ENCODE results near the gene SUSD4. TPM values are rescaled to one million over a fixed set of nuclear protein-coding genes. Genes with fewer than 3 reads are reported as not detected.

The SUSD4 gene
- total and polyA plus RNA-seq, 10 of the 15 experiments (the other 5 are each of a cell fraction or from before 2014, with no cell fraction given), result 0.13 to 1.1 (median 0.26) TPM; not detected in 3

DNA sequence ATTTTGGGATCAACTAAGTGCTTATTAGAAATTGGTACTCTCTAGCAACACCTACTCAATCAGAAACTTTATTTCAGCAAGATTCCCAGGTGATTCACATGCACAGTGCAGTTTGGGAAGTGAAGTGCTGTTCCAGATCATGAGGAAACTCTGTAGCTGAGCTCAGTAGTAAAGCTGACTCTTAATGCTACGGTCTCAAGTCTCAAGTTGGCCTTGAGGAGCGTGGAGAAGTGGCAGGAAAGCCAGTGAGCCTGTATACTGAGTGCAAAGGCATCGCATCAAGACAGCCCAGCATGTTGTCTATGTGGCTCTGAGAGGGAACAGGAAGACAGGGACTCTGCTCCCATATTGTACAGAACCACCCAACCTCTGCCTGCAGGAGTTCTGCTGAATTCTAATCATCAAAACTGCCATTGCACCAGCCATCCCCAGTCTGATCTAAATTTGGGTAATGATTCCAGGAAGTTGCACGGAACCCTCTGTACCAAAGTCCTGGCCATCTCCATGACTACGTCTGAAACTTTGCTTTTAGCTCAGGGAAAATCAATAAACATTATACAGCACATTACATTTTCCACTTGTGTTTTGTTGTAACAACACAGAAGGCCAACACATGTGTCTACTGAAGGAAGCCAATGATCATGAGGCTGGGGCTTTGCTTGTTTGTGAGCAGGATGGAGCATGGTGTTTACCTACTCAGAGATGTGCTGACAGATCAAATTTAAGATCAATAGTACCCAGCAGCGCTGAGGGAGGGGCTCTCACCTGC, 115.8 kb downstream of the SUSD4 start:
- intact Hi-C loops (cut with micrococcal nuclease; ENCODE audit: unreplicated experiment), result no loop called here
- Histone ChIP-seq H3K79me2 (ENCODE audit: control insufficient read depth, insufficient read depth, low read length) (no peaks in the 10 kb centered on the region), H3K36me3 (ENCODE audit: control insufficient read depth in 2 of 2, insufficient read depth in 2 of 2, low read length in 1 of 2) (no peaks in the 10 kb centered on the region), H3K9me3 (replicated peaks; ENCODE audit: control insufficient read depth, insufficient read depth, low read length) (no peaks in the 10 kb centered on the region), H3K4me1 (ENCODE audit: control insufficient read depth, insufficient read depth, low read length) (no peaks in the 10 kb centered on the region), H3K27ac (ENCODE audit: control insufficient read depth, insufficient read depth) (no peak overlapping the region), H3K9ac (ENCODE audit: control insufficient read depth, insufficient read depth, low read length) (no peak overlapping the region), H3K4me3 (no peak overlapping the region), H4K20me1 (ENCODE audit: control insufficient read depth, insufficient read depth) (no peaks in the 10 kb centered on the region), H3K4me2 (ENCODE audit: control insufficient read depth, insufficient read depth) (no peak overlapping the region), H2AFZ (ENCODE audit: control insufficient read depth, low read depth, low read length) (no peak overlapping the region), H3K27me3 (replicated peaks in 1 of 2; ENCODE audit: control insufficient read depth in 2 of 2, insufficient read depth in 2 of 2, low read length in 1 of 2) (no peaks in the 10 kb centered on the region; a peak in 1 of 4 replicates)
- DNase-seq (ENCODE audit: low read depth, low spot score) (no peak), ATAC-seq (no peak), FAIRE-seq (no peak)
- ChIA-PET CTCF (interaction anchor here (0.5 to 12.8 kb wide), 2 partner anchors 58 to 112 kb away, joined by 3 to 406 read pairs; partner anchors contain the start of gene TLR5), RAD21 (ENCODE audit: unreplicated experiment) (interaction anchor here (3.2 kb wide), 1 partner anchor 114 kb away, joined by 15 read pairs; no protein-coding TSS in a partner anchor), POLR2A (no interaction called here), SMC1A (ENCODE audit: uncharacterized antibody, unreplicated experiment) (interaction anchor here (1.4 to 12.3 kb wide), 3 partner anchors 16 to 113 kb away, joined by 4 to 218 read pairs (median 4); no protein-coding TSS in a partner anchor)
- 32% methylated on average over 6 of the region's 6 CpGs for WGBS (ENCODE audit: insufficient coverage, insufficient replicate concordance, low lambda C conversion rate, missing lambda C conversion rate)
- in situ Hi-C loops (cut with MboI), result loop anchor here (5.0 kb wide), 1 partner anchor 106 kb away; the partner anchor contains the start of gene TLR5
- BruUV-seq (replicated peaks), result no TSS peak
- TF ChIP-seq POU2F2 (IDR thresholded peaks at IDR 0.05; ENCODE audit: borderline replicate concordance, low read depth, low read length) (no peak), PML (IDR thresholded peaks at IDR 0.05; ENCODE audit: low read length) (no peak), CHD2 (IDR thresholded peaks at IDR 0.05; ENCODE audit: borderline replicate concordance, low read depth, low read length) (no peak), RFX5 (IDR thresholded peaks at IDR 0.05; ENCODE audit: low read depth, low read length) (no peak), LARP7 (IDR thresholded peaks at IDR 0.05) (no peak), ESRRA (IDR thresholded peaks at IDR 0.05; ENCODE audit: low read length) (no peak), STAT1 (conservative IDR thresholded peaks at IDR 0.05) (no peak), RB1 (IDR thresholded peaks at IDR 0.05; ENCODE audit: borderline replicate concordance) (no peak), ZBTB40 (IDR thresholded peaks at IDR 0.05; ENCODE audit: borderline replicate concordance) (no peak), MEF2A (IDR thresholded peaks at IDR 0.05; ENCODE audit: insufficient read depth, low read depth, low read length) (no peak)
- TF ChIP-seq, protein P1, sequence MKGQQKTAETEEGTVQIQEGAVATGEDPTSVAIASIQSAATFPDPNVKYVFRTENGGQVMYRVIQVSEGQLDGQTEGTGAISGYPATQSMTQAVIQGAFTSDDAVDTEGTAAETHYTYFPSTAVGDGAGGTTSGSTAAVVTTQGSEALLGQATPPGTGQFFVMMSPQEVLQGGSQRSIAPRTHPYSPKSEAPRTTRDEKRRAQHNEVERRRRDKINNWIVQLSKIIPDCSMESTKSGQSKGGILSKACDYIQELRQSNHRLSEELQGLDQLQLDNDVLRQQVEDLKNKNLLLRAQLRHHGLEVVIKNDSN (IDR thresholded peaks at IDR 0.05; ENCODE audit: borderline replicate concordance, extremely low read length, insufficient read depth, low read depth, low read length), result no peak
- TF ChIP-seq, protein P2, sequence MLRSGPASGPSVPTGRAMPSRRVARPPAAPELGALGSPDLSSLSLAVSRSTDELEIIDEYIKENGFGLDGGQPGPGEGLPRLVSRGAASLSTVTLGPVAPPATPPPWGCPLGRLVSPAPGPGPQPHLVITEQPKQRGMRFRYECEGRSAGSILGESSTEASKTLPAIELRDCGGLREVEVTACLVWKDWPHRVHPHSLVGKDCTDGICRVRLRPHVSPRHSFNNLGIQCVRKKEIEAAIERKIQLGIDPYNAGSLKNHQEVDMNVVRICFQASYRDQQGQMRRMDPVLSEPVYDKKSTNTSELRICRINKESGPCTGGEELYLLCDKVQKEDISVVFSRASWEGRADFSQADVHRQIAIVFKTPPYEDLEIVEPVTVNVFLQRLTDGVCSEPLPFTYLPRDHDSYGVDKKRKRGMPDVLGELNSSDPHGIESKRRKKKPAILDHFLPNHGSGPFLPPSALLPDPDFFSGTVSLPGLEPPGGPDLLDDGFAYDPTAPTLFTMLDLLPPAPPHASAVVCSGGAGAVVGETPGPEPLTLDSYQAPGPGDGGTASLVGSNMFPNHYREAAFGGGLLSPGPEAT (IDR thresholded peaks at IDR 0.05; ENCODE audit: low read depth), result no peak
- TF ChIP-seq, protein P3, sequence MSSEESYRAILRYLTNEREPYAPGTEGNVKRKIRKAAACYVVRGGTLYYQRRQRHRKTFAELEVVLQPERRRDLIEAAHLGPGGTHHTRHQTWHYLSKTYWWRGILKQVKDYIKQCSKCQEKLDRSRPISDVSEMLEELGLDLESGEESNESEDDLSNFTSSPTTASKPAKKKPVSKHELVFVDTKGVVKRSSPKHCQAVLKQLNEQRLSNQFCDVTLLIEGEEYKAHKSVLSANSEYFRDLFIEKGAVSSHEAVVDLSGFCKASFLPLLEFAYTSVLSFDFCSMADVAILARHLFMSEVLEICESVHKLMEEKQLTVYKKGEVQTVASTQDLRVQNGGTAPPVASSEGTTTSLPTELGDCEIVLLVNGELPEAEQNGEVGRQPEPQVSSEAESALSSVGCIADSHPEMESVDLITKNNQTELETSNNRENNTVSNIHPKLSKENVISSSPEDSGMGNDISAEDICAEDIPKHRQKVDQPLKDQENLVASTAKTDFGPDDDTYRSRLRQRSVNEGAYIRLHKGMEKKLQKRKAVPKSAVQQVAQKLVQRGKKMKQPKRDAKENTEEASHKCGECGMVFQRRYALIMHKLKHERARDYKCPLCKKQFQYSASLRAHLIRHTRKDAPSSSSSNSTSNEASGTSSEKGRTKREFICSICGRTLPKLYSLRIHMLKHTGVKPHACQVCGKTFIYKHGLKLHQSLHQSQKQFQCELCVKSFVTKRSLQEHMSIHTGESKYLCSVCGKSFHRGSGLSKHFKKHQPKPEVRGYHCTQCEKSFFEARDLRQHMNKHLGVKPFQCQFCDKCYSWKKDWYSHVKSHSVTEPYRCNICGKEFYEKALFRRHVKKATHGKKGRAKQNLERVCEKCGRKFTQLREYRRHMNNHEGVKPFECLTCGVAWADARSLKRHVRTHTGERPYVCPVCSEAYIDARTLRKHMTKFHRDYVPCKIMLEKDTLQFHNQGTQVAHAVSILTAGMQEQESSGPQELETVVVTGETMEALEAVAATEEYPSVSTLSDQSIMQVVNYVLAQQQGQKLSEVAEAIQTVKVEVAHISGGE (CRISPR knock-in tag; IDR thresholded peaks at IDR 0.05), result no peak

All from GM12878 (cell line).